BJ (cell line): ENCODE measurements around the gene IL36G. TPM values are rescaled to one million over a fixed set of nuclear protein-coding genes. Genes with fewer than 3 reads are reported as not detected.

Experiments
- CTCF ChIA-PET: fragments of 350-600 bp; formaldehyde crosslinking; extraction: SDS; loops from one replicate; lab custom pipeline; 2021; ENCODE audit warnings: antibody characterized with exemption, inconsistent platforms; lab: Yijun Ruan, JAX
- POLR2A ChIA-PET: fragments of 300-600 bp; sonication (Branson Sonifier 250); formaldehyde crosslinking; extraction: SDS; loops from one replicate; lab custom pipeline; 2021; ENCODE audit warnings: antibody characterized with exemption; lab: Charles Lee
- DNase-seq: peaks from one replicate; pipeline ENCODE4 v3.0.0-alpha.2; 2011; ENCODE audit warnings: low read depth
- H3K27me3 ChIP-seq: 2 replicates; pipeline ENCODE4 v1.6.0; 2011; ENCODE audit warnings: low read length; ENCODE audit not compliant: control insufficient read depth, insufficient read depth
- H3K36me3 ChIP-seq: 2 replicates; pipeline ENCODE4 v1.5.1; 2011; ENCODE audit warnings: low read length; ENCODE audit not compliant: control insufficient read depth, insufficient read depth
- H3K4me3 ChIP-seq: 2 replicates; pipeline ENCODE4 v1.5.1; 2011; ENCODE audit warnings: low read depth, mild to moderate bottlenecking, control low read depth, low read length
- polyA plus RNA-seq: library from polyadenylated mRNA; depleted of rRNA; stranded (reverse); fragments of >200 nt; gene quantifications from 2 replicates; pipeline ENCODE4 v1.2.3, GENCODE V29; 2011
- TF ChIP-seq, protein P1 (sequence below): IDR thresholded peaks from 2 replicates; pipeline ENCODE4 v1.5.1; 2011; ENCODE audit warnings: low read depth, mild to moderate bottlenecking, control low read depth, inconsistent platforms, low read length, moderate library complexity; ENCODE audit not compliant: insufficient read depth

The IL36G gene
- polyA plus RNA-seq, 1 experiment: not detected

GRCh38 chr2:112957511-112957910, 20.3 kb upstream of the IL36G start:
- ChIA-PET POLR2A (no interaction called here), CTCF (interaction anchor here (1.0 to 5.2 kb wide), 4 partner anchors 12 to 208 kb away, joined by 3 to 30 read pairs (median 14); no protein-coding TSS in a partner anchor)
- DNase-seq: no peak
- TF ChIP-seq, protein P1, sequence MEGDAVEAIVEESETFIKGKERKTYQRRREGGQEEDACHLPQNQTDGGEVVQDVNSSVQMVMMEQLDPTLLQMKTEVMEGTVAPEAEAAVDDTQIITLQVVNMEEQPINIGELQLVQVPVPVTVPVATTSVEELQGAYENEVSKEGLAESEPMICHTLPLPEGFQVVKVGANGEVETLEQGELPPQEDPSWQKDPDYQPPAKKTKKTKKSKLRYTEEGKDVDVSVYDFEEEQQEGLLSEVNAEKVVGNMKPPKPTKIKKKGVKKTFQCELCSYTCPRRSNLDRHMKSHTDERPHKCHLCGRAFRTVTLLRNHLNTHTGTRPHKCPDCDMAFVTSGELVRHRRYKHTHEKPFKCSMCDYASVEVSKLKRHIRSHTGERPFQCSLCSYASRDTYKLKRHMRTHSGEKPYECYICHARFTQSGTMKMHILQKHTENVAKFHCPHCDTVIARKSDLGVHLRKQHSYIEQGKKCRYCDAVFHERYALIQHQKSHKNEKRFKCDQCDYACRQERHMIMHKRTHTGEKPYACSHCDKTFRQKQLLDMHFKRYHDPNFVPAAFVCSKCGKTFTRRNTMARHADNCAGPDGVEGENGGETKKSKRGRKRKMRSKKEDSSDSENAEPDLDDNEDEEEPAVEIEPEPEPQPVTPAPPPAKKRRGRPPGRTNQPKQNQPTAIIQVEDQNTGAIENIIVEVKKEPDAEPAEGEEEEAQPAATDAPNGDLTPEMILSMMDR: no peak
- H3K36me3 ChIP-seq: no peaks in the 10 kb centered on the region
- H3K4me3 ChIP-seq: no peak overlapping the region
- H3K27me3 ChIP-seq: peaks cover 5% of the 10 kb centered on the region

GRCh38 chr2:112958428-112959108, 19.2 kb upstream of the IL36G start:
- H3K36me3 ChIP-seq: no peaks in the 10 kb centered on the region
- TF ChIP-seq, protein P1: peak; percentile 86
- H3K4me3 ChIP-seq: no peak overlapping the region
- no peak for DNase-seq
- CTCF ChIA-PET: interaction anchor here (0.6 to 5.2 kb wide), 18 partner anchors 9 to 354 kb away, joined by 3 to 30 read pairs (median 4); partner anchors contain the start of gene IL36G
- POLR2A ChIA-PET: no interaction called here
- H3K27me3 ChIP-seq: peaks cover 7% of the 10 kb centered on the region

- Histone ChIP-seq H3K36me3 (no peaks in the 10 kb centered on the region), H3K4me3 (no peak overlapping the region), H3K27me3 (peaks cover 7% of the 10 kb centered on the region)
- TF ChIP-seq, protein P1: no peak
- no peak for DNase-seq
- POLR2A ChIA-PET: no interaction called here
- CTCF ChIA-PET: interaction anchor here (0.6 to 5.2 kb wide), 18 partner anchors 8 to 355 kb away, joined by 3 to 30 read pairs (median 4); partner anchors contain the start of gene IL36G
Measured at GRCh38 chr2:112959109-112959812, 18.5 kb upstream of the IL36G start.

GRCh38 chr2:112960230-112960825, 17.5 kb upstream of the IL36G start:
- Histone ChIP-seq H3K27me3 (peaks cover 7% of the 10 kb centered on the region), H3K36me3 (no peaks in the 10 kb centered on the region), H3K4me3 (no peak overlapping the region)
- TF ChIP-seq, protein P1: 0 out of 2 replicates have a peak, but pooled peaks have one; percentile 3
- no peak for DNase-seq
- CTCF ChIA-PET: interaction anchor here (0.9 to 5.2 kb wide), 5 partner anchors 9 to 211 kb away, joined by 4 to 30 read pairs (median 11); no protein-coding TSS in a partner anchor
- POLR2A ChIA-PET: no interaction called here
